Measurements from ENCODE around the gene POLR1H.
A peak's percentile ranks its signal among the peaks of the same experiment; 100 is the strongest.

The POLR1H gene

DNA sequence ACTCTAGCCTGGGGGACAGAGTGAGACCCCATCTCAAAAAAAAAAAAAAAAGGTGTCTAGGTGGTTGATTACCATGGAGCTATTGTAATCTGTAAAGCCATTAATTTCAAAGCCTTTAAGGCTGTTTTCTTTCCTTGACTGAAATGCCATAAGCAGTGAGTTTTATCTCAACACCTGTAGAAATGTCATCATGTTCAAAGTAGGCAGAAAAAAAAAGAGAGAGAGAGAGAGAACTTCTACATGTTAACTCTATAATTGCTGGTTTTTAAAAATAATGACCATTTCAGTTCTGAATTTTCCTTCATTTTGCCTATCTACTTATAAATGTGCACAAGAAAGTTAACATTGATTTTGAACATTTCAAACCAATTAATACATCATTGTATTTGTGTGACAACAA, 29.7 kb upstream of the POLR1H start:
- TF ChIP-seq, protein P1, sequence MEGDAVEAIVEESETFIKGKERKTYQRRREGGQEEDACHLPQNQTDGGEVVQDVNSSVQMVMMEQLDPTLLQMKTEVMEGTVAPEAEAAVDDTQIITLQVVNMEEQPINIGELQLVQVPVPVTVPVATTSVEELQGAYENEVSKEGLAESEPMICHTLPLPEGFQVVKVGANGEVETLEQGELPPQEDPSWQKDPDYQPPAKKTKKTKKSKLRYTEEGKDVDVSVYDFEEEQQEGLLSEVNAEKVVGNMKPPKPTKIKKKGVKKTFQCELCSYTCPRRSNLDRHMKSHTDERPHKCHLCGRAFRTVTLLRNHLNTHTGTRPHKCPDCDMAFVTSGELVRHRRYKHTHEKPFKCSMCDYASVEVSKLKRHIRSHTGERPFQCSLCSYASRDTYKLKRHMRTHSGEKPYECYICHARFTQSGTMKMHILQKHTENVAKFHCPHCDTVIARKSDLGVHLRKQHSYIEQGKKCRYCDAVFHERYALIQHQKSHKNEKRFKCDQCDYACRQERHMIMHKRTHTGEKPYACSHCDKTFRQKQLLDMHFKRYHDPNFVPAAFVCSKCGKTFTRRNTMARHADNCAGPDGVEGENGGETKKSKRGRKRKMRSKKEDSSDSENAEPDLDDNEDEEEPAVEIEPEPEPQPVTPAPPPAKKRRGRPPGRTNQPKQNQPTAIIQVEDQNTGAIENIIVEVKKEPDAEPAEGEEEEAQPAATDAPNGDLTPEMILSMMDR (IDR thresholded peaks at IDR 0.05): no peak

DNA sequence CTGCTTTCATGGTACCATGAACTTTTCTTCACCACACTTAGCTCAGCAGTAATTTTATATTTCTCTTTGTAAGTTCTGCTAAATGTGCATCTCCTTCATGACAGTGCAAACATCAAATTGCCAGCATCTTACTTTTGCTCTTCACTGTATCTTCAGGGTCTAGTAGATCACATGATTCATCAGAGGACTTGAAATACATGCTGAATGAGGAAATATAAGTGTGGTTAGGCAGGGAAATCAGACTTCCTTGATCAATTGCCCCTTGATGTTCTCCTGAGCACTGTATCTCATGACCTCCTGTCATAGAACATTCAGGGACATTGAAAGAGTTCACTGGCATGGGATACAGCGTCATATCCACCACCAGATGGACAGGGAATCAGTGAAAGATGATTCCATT, 25.3 kb upstream of the POLR1H start:
- TF ChIP-seq, protein P1 (IDR thresholded peaks at IDR 0.05): no peak

DNA sequence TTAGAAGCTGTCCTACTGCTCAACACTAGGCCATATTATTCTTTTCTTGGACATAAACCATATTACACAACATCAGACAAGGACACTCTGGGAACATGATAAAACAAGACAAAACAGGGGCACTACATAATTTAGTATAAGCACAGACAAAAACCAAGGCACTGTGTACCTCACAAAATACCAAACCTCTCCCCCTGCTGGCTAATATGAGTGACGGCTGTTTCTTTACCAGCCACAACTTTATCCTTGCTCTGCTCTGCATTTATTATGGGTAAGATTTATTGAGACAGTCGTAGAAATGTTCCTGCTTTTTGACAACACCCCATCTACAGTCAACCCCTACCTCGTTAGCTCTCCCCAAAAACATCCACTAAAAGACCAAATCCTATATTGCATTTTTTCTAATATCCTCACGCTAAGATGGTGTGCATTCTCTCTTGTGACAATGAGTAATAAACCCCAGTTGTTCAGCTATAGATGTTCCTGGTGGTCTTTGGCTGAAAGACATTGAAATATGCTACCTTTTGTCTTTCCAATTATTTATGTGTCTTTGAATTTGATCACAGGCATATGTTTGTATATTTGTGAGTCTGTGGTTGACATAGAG, 23.8 kb upstream of the POLR1H start:
- TF ChIP-seq, protein P1 (IDR thresholded peaks at IDR 0.05): peak; percentile 54

DNA sequence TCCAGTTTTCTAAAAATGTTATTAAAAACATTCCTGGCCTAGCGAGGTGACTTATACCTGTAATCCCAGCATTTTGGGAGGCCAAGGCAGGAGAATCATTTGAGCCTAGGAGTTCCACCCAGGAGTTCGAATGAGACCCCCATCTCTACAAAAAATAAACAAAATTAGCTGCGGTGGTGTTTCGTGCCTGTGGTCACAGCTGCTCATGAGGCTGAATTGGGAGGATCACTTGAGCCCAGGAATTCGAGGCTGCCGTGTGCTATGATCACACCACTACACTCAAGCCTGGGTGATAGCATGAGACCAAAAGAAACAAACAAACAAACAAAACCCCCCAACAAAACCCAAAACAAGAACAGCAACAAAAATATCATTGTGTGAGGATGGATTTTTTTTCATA, 19.8 kb upstream of the POLR1H start:
- TF ChIP-seq, protein P1 (IDR thresholded peaks at IDR 0.05): no peak

DNA sequence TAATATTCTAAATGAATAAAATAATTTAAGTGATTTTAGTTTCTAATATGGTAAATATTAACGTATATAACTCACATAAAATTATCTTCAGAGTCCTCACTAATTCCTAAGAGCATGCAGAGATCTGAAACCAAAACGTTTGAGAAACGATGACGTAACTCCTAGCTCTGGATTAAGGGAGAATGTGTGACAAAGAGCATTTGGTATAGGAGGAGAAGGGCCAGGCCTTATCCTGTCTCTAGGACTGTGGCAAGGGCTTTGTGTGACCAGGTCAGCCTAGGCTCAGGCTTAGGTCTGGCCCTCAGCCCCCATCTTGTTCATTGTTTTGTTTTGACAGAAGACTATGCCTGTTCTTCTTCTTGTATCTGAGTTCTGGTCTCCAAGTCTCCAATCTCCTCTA, 19.2 kb upstream of the POLR1H start:
- TF ChIP-seq, protein P1 (IDR thresholded peaks at IDR 0.05): no peak

DNA sequence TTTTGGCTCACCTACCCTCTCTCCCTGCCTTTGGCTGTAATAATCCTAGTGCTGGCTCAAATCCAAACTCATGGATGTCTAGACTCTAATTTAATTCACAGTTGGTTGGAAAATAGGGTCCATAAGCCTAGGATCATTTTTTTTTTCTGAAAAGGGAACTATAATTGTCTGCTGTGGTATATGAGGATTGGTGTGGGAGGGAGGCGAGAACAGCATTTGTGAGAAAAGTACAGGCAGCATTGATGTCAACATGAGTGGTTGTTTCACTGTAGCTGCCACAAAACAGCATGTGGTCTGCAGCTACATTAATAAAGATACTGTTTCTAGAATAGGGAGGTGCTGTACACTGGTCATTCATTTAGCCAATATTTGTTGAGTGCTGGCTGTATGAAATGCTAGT, 18.6 kb upstream of the POLR1H start:
- TF ChIP-seq, protein P1 (IDR thresholded peaks at IDR 0.05): no peak

DNA sequence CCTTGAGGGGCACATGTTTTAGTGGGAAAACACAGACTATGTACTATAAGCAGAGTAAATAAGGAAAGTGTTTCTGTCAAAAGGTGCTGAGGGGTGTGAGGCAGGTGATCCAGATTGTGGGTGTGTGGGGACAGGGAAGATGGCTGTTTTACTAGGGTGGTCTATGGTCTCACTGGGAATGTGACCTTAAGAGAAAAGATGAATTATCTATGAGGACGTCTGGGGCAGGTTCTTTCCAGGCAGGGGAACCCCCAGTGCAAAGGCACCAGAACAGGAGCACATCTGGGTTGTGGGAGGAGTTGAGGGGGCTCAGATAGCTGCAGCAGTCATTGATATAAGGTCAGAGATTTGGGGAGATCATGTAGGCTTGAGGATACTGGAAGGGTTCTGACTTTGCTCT, 18.2 kb upstream of the POLR1H start:
- TF ChIP-seq, protein P1 (IDR thresholded peaks at IDR 0.05): no peak

DNA sequence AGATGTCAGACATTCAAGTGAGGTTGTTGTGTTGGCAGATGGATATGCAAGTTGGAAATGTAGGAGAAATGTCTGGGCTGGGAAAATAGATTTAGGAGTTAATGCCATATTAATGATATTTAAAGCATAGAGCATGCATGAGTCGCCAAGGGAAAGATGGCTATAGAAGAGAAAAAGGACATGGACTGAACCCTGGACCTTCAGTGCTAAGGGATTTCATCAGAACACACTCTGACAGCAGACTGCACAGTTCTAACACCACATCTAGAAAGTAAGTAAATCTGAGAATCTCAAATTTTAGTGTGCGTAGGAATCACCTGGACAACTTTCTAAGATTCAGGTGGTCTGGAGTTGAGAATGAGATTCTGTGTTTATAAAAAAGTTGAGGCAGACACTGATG, 17.3 kb upstream of the POLR1H start:
- TF ChIP-seq, protein P1 (IDR thresholded peaks at IDR 0.05): no peak
